Esophagus squamous epithelium (tissue), 5 donors: Measurements from ENCODE around the gene GFM2. TPM values are rescaled to one million over a fixed set of nuclear protein-coding genes. Genes with fewer than 3 reads are reported as not detected.

Source experiments
- DNase-seq: peaks from one replicate; lab custom pipeline; 2025; lab: John Stamatoyannopoulos, UW
- H3K27ac ChIP-seq, 4 donors: fragments of 200-600 bp; sonication (generic); one replicate each; pipeline ENCODE4 v1.5.1; 2016 to 2019; ENCODE audit warnings: mild to moderate bottlenecking in 1 of 4
- H3K27me3 ChIP-seq, 4 donors: fragments of 200-600 bp; sonication (generic); 1 replicate in 3 of 4; 2 replicates in 1 of 4; pipeline versions ENCODE4 v1.5.1 to v1.6.0; 2017 to 2021; ENCODE audit warnings: antibody characterized with exemption in 1 of 4
- H3K36me3 ChIP-seq, 3 donors: fragments of 200-600 bp; sonication (generic); one replicate each; pipeline ENCODE4 v1.5.1; 2016 to 2019
- H3K4me1 ChIP-seq, 3 donors: fragments of 200-600 bp; sonication (generic); one replicate each; pipeline ENCODE4 v1.5.1; 2017 to 2019
- H3K4me3 ChIP-seq, 4 donors: fragments of 200-600 bp; sonication (generic); 1 replicate in 3 of 4; 2 replicates in 1 of 4; pipeline ENCODE4 v1.5.1; 2016 to 2019; ENCODE audit warnings: mild to moderate bottlenecking in 2 of 4, moderate library complexity in 1 of 4
- H3K9me3 ChIP-seq, 3 donors: fragments of 200-600 bp; sonication (generic); one replicate each; pipeline ENCODE4 v1.5.1; 2016 to 2019
- CTCF ChIP-seq, 6 experiments: fragments of 450-650 bp in 4 of 6; fragments of 200-600 bp in 2 of 6; sonication (generic) in 2 of 6; IDR thresholded peaks; one replicate each; pipeline ENCODE4 v1.5.1; 2016 to 2019; ENCODE audit warnings: antibody characterized with exemption in 6 of 6, mild to moderate bottlenecking in 4 of 6, moderate library complexity in 4 of 6
- POLR2A ChIP-seq, 4 donors: fragments of 450-650 bp; IDR thresholded peaks; one replicate each; pipeline ENCODE4 v1.6.1; 2017; ENCODE audit warnings: antibody characterized with exemption in 4 of 4, mild to moderate bottlenecking in 4 of 4, moderate library complexity in 3 of 4
- WGBS, 2 donors: methylation state at CpG; one replicate each; pipeline ENCODE4 v1.1.5; 2018; 5-methylcytosine and 5-hydroxymethylcytosine counted together
- intact Hi-C: fragments of 100-400 bp; cut with DNase I; formaldehyde crosslinking; loops from one replicate; pipeline ENCODE4 v1.15.0; 2022
- total RNA-seq, 4 donors: library from RNA; depleted of rRNA; stranded (reverse); fragments of >200 nt; gene quantifications; one replicate each; pipeline ENCODE4 v1.1.0, GENCODE V29; 2016
- donor health status: DM: yes; HTN: yes; CAD: no.

Gene GFM2
- total RNA-seq, 4 donors from 2014 or later, result 10.2 to 26.4 (median 19.6) TPM

DNA sequence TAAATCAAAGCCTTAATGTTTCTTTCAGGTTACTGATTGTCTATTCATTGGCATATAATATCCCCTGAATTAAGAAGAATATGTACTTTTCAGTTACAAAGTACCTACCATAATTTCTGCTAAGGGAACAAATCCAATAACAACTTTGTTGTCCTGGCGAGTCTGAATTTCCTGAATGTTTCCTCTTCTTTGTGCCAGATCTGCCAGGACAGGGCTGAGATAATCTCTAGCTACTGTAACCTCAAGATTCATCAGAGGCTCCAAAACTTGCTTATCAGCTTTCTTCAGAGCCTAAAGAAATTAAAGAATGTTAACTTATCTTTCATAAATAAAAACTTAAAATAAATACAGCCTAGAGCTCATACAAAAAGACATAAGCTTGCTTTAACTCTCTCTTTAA is 44.6 kb downstream of the GFM2 start:
- Histone ChIP-seq H3K27ac (no peak overlapping the region), H3K9me3 (no peaks in the 10 kb centered on the region)
- intact Hi-C loops, result no loop called here

DNA sequence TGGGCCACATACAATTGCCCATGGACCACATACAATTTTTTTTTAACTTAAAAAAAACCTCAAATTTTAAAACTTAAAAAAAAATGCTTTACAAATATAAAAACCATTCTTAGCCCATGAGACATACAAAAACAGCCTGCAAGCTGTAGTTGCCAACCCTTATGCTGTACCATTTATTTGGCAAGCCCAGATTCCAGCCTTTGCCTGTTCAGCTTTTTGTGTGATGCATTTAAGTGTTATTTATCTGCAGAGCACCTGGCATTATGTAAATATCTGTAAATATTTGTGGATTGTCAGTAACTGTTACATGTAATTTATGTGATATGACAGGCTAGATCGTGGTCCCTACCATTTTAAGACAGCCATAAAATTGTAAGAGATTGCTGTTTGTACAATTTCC is 49.3 kb downstream of the GFM2 start:
- Histone ChIP-seq H3K36me3 (peaks cover 5 to 91% (median 6%) of the 10 kb centered on the region in 3 donors), H3K27ac (no peak overlapping the region), H3K27me3 (no peaks in the 10 kb centered on the region), H3K9me3 (no peaks in the 10 kb centered on the region), H3K4me1 (no peaks in the 10 kb centered on the region), H3K4me3 (no peak overlapping the region)
- TF ChIP-seq CTCF (IDR thresholded peaks at IDR 0.05) (no peak), POLR2A (IDR thresholded peaks at IDR 0.05) (no peak)
- intact Hi-C loops, result no loop called here
- 33 to 61% methylated on average over 1 of the region's 1 CpG for WGBS, 2 donors
- no peak for DNase-seq

More for the DNA sequence above, 44.6 kb downstream of the GFM2 start:
- TF ChIP-seq POLR2A (IDR thresholded peaks at IDR 0.05), result no peak
- no peak for TF ChIP-seq CTCF (IDR thresholded peaks at IDR 0.05)
- DNase-seq, result no peak
- 41 to 67% methylated on average over 1 of the region's 1 CpG for WGBS, 2 donors
- peaks cover 5 to 98% (median 15%) of the 10 kb centered on the region in 3 donors for H3K36me3 ChIP-seq
- H3K4me3 ChIP-seq, result no peak overlapping the region
- no peaks in the 10 kb centered on the region for H3K27me3 ChIP-seq
- H3K4me1 ChIP-seq, result no peaks in the 10 kb centered on the region

- Histone ChIP-seq H3K27me3 (no peaks in the 10 kb centered on the region), H3K9me3 (no peaks in the 10 kb centered on the region), H3K36me3 (peaks cover 0 to 82% (median 7%) of the 10 kb centered on the region in 3 donors), H3K4me3 (no peak overlapping the region), H3K4me1 (no peaks in the 10 kb centered on the region), H3K27ac (no peak overlapping the region)
- intact Hi-C loops, result no loop called here
- TF ChIP-seq POLR2A (IDR thresholded peaks at IDR 0.05) (no peak), CTCF (IDR thresholded peaks at IDR 0.05) (no peak)
- 61 to 65% methylated on average over 4 of the region's 4 CpGs for WGBS, 2 donors
- DNase-seq, result no peak
Measured at GRCh38 chr5:74693191-74693590, 73.7 kb downstream of the GFM2 start.

- TF ChIP-seq CTCF (IDR thresholded peaks at IDR 0.05) (no peak), POLR2A (IDR thresholded peaks at IDR 0.05) (no peak)
- Histone ChIP-seq H3K27ac (no peak overlapping the region), H3K36me3 (peaks cover 0 to 33% (median 0%) of the 10 kb centered on the region in 3 donors), H3K27me3 (no peaks in the 10 kb centered on the region), H3K9me3 (no peaks in the 10 kb centered on the region), H3K4me3 (peak overlapping the region in 1 of 4 donors; percentile 88), H3K4me1 (peaks cover 0 to 41% (median 6%) of the 10 kb centered on the region in 3 donors)
- 82 to 84% methylated on average over 5 of the region's 5 CpGs for WGBS, 2 donors
- no peak for DNase-seq
- intact Hi-C loops, result no loop called here
Measured at GRCh38 chr5:74686962-74687751, 79.8 kb downstream of the GFM2 start.

DNA sequence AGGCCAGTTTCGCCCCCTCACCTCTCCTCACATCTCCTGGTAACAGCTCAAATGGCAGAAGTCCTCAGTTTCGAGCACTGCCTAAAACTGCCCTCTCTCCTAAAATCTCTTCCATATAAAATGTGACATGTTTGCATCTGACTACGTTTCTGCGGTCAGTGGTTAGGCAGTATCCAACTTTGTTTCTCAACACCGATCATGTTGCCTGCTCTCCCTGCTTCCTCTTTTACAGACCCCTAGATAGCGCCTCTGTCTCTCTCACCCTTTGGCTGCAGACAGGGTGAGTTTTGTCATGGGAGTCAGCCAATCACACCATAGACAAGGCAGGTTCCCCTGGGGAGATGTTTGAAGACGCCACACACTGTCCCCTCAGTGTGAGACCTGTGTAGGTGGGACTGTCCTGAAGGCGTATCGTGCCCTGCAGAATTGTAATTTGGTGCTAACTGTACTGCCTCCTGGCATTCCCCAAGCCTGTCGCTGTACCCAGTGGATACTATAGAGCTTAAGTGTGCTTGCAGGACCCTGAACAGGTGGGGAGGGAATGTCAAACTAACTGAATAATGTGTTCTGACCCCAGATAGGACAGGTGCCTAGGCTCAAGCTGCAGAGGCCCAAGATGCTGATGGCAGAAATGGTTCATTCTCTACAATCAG is 80.8 kb downstream of the GFM2 start:
- TF ChIP-seq POLR2A (IDR thresholded peaks at IDR 0.05) (peak in 1 of 4 donors; percentile 28), CTCF (IDR thresholded peaks at IDR 0.05) (no peak)
- H3K4me1 ChIP-seq, result peaks cover 0 to 41% (median 6%) of the 10 kb centered on the region in 3 donors
- no peaks in the 10 kb centered on the region for H3K27me3 ChIP-seq
- H3K36me3 ChIP-seq, result peaks cover 0 to 23% (median 0%) of the 10 kb centered on the region in 3 donors
- WGBS, 2 donors, result 49 to 63% methylated on average over 8 to 9 of the region's 10 CpGs
- H3K4me3 ChIP-seq, result peak overlapping the region; percentile 70 to 94 (median 84)
- peak overlapping the region; percentile 82 to 91 (median 86) for H3K27ac ChIP-seq
- DNase-seq, result no peak
- no peaks in the 10 kb centered on the region for H3K9me3 ChIP-seq
- intact Hi-C loops, result no loop called here
